IMR-90 (cell line): ENCODE results near the gene SLC48A1.

Experiments
- CHD1 ChIP-seq: IDR thresholded peaks from 2 replicates; pipeline ENCODE4 v1.6.1; 2012; ENCODE audit warnings: low read depth, low read length, improper control_type of control experiment
- MAFK ChIP-seq: IDR thresholded peaks from 2 replicates; pipeline ENCODE4 v1.6.1; 2012; ENCODE audit warnings: low read depth, low read length, improper control_type of control experiment
- MXI1 ChIP-seq: IDR thresholded peaks from 2 replicates; pipeline ENCODE4 v1.6.1; 2012; ENCODE audit warnings: low read depth, mild to moderate bottlenecking, low read length, moderate library complexity, borderline replicate concordance
- POLR2A ChIP-seq: IDR thresholded peaks from 2 replicates; pipeline ENCODE4 v1.6.1; 2012; ENCODE audit warnings: mild to moderate bottlenecking, low read depth, low read length
- TF ChIP-seq, protein P1 (sequence below): conservative IDR thresholded peaks from 2 replicates; pipeline ENCODE4 v1.5.1; 2012; ENCODE audit warnings: mild to moderate bottlenecking, low read depth, low read length, improper control_type of control experiment

- TF ChIP-seq, protein P1, sequence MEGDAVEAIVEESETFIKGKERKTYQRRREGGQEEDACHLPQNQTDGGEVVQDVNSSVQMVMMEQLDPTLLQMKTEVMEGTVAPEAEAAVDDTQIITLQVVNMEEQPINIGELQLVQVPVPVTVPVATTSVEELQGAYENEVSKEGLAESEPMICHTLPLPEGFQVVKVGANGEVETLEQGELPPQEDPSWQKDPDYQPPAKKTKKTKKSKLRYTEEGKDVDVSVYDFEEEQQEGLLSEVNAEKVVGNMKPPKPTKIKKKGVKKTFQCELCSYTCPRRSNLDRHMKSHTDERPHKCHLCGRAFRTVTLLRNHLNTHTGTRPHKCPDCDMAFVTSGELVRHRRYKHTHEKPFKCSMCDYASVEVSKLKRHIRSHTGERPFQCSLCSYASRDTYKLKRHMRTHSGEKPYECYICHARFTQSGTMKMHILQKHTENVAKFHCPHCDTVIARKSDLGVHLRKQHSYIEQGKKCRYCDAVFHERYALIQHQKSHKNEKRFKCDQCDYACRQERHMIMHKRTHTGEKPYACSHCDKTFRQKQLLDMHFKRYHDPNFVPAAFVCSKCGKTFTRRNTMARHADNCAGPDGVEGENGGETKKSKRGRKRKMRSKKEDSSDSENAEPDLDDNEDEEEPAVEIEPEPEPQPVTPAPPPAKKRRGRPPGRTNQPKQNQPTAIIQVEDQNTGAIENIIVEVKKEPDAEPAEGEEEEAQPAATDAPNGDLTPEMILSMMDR = no peak
- TF ChIP-seq POLR2A = no peak
- no peak for TF ChIP-seq MAFK
- TF ChIP-seq MXI1 = no peak
- TF ChIP-seq CHD1 = no peak
Measured at GRCh38 chr12:47803191-47803875, 30.3 kb downstream of the SLC48A1 start.
